ENCODE data around the gene ATXN1.

DNA sequence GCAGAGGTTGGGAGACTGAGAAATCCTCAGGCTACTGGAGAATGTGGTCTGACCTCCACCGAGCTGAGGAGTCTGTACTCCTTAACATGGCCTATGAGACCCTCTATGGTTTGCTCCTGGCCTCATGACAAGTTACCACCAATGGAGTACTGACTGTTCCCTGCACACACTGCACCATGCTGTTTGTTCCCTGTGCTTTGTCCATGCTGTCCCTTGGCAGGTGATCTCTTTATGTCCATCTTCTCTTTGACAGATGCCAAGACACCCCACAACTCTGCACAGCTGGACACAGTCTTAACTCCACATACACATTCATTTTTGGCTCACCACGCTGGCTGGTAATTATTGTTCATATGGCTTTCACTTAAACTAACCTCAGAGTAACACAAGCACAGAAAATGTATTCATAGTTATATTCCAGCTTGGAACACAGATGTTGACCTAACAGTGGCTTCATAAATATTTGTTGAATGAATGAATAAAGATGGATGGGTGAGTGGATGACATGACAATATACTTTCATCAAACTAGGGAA lies 258.0 kb downstream of the ATXN1 start:
- TF ChIP-seq, protein P1, sequence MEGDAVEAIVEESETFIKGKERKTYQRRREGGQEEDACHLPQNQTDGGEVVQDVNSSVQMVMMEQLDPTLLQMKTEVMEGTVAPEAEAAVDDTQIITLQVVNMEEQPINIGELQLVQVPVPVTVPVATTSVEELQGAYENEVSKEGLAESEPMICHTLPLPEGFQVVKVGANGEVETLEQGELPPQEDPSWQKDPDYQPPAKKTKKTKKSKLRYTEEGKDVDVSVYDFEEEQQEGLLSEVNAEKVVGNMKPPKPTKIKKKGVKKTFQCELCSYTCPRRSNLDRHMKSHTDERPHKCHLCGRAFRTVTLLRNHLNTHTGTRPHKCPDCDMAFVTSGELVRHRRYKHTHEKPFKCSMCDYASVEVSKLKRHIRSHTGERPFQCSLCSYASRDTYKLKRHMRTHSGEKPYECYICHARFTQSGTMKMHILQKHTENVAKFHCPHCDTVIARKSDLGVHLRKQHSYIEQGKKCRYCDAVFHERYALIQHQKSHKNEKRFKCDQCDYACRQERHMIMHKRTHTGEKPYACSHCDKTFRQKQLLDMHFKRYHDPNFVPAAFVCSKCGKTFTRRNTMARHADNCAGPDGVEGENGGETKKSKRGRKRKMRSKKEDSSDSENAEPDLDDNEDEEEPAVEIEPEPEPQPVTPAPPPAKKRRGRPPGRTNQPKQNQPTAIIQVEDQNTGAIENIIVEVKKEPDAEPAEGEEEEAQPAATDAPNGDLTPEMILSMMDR (conservative IDR thresholded peaks at IDR 0.05; ENCODE audit: low read depth, low read length) = no peak
- TF ChIP-seq EZH2 (IDR thresholded peaks at IDR 0.05; ENCODE audit: borderline replicate concordance, low read depth, low read length, poor library complexity, severe bottlenecking) = no peak
